GM12801 (cell line): Measurements from ENCODE around the gene GRIN2A.

Experiments
- TF ChIP-seq, protein P1 (sequence below): IDR thresholded peaks from one replicate; pipeline ENCODE4 v1.5.1; 2011; ENCODE audit warnings: control low read depth; ENCODE audit not compliant: insufficient read length; ENCODE audit errors: extremely low read depth

The GRIN2A gene

DNA sequence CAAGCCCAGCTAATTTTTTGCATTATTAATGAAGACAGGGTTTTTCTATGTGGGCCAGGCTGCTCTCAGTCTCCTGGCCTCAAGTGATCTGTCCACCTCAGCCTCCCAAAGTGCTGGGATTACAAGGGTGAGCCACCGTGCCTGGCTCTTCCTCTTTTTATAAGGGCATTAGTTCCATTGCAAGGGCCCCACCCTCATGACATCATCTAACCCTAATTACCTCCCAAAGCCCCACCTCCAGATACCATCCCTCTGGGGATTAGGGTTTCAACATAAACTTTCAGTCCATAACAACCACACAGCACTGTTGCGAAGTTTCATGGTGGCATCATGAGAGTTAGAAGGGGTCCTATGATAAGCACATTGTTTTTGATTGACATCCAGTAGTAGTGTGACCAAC is 277.7 kb downstream of the GRIN2A start:
- TF ChIP-seq, protein P1, sequence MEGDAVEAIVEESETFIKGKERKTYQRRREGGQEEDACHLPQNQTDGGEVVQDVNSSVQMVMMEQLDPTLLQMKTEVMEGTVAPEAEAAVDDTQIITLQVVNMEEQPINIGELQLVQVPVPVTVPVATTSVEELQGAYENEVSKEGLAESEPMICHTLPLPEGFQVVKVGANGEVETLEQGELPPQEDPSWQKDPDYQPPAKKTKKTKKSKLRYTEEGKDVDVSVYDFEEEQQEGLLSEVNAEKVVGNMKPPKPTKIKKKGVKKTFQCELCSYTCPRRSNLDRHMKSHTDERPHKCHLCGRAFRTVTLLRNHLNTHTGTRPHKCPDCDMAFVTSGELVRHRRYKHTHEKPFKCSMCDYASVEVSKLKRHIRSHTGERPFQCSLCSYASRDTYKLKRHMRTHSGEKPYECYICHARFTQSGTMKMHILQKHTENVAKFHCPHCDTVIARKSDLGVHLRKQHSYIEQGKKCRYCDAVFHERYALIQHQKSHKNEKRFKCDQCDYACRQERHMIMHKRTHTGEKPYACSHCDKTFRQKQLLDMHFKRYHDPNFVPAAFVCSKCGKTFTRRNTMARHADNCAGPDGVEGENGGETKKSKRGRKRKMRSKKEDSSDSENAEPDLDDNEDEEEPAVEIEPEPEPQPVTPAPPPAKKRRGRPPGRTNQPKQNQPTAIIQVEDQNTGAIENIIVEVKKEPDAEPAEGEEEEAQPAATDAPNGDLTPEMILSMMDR: no peak

DNA sequence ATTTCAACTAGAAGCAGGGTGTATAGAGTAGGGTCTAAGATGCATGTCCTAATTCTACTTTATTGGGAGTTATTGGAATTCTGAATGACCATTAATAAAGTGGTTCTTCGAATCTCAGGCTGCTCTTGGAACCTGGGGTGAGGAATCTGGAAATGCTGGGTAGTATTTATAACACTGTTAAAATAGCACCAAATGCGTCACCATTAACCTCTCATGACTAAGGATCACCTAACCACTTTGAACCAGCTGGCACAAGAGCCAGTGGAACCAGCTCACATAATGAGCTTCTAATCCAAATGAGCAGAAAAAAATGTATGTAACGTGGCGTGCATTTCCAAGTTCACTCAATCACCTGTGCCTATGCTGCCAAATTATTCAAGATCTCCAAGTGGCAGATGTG is 281.7 kb downstream of the GRIN2A start:
- TF ChIP-seq, protein P1: no peak

GRCh38 chr16:9898555-9898954 is 283.7 kb downstream of the GRIN2A start:
- TF ChIP-seq, protein P1: no peak

- TF ChIP-seq, protein P1: no peak
Observed at GRCh38 chr16:9898124-9898523, 284.1 kb downstream of the GRIN2A start.

DNA sequence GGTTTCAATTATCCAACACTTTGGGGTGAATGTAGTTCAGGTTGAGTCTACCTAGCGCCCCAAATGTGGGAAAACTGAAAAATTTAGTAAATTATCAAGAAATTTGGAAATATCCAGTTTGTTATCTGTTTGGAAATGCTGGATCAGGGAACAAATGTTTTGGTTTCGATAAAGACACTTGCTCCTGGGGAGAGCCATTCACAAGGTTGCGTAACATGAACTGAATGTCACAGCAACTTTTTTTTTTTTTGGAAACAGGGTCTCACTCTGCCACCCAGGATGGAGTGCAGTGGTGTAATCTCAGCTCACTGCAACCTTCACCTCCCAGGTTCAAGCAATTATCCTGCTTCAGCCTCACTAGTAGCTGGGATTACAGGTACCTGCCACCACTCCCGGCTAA is 286.4 kb downstream of the GRIN2A start:
- TF ChIP-seq, protein P1: no peak

- TF ChIP-seq, protein P1: no peak
Observed at GRCh38 chr16:9885876-9886275, 296.4 kb downstream of the GRIN2A start.

GRCh38 chr16:9885467-9885866 is 296.8 kb downstream of the GRIN2A start:
- TF ChIP-seq, protein P1: no peak

- TF ChIP-seq, protein P1: no peak
Observed at GRCh38 chr16:9874219-9874618, 308.0 kb downstream of the GRIN2A start.
